ENCODE measurements around the gene XPNPEP2. TPM values are rescaled to one million over a fixed set of nuclear protein-coding genes. Genes with fewer than 3 reads are reported as not detected.

XPNPEP2 gene
- total and polyA plus RNA-seq, 8 donors, result 2.6 to 11.0 (median 7.1) TPM

DNA sequence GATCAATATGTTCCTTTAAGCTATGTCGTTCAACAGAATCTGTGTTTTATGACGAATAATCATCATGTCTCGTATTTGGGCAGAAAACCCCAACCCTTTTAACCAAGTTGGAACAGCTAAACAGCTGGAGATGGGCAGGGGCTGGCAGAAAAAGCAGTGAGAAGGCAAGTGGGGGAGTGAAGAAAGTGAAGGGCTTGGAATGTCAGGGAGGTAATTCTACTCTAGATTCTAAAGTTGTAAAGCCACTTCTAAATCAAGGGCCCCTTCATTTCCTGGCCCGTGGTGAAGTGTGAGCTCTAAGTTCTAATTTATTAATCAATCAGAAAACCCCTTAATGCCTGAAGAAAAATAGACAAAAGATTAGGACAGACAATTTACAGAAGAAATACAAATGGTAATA is 61.4 kb downstream of the XPNPEP2 start:
- no peak for TF ChIP-seq CTCF (IDR thresholded peaks at IDR 0.05)
- Histone ChIP-seq H3K36me3 (peaks cover 0 to 35% of the 10 kb centered on the region in 2 donors), H3K4me1 (no peaks in the 10 kb centered on the region), H3K27ac (no peak overlapping the region), H3K9me3 (no peaks in the 10 kb centered on the region), H3K4me3 (no peak overlapping the region), H3K27me3 (no peaks in the 10 kb centered on the region)
- ATAC-seq, result no peak
- no peak for DNase-seq
- intact Hi-C loops (cut with DNase I), result no loop called here

GRCh38 chrX:129802863-129803262 is 64.1 kb downstream of the XPNPEP2 start:
- Histone ChIP-seq H3K27me3 (no peaks in the 10 kb centered on the region), H3K9me3 (no peaks in the 10 kb centered on the region), H3K36me3 (peaks cover 0 to 26% of the 10 kb centered on the region in 2 donors), H3K27ac (no peak overlapping the region), H3K4me1 (peaks cover 0 to 5% of the 10 kb centered on the region in 2 donors), H3K4me3 (no peak overlapping the region)
- ATAC-seq (no peak), DNase-seq (no peak)
- TF ChIP-seq CTCF (IDR thresholded peaks at IDR 0.05), result no peak
- intact Hi-C loops (cut with DNase I), result no loop called here

- H3K9me3 ChIP-seq, result no peaks in the 10 kb centered on the region
- intact Hi-C loops (cut with DNase I), result no loop called here
- H3K27ac ChIP-seq, result no peak overlapping the region
- H3K4me3 ChIP-seq, result no peak overlapping the region
- H3K4me1 ChIP-seq, result peaks cover 0 to 17% of the 10 kb centered on the region in 2 donors
- ATAC-seq, result no peak
- peaks cover 0 to 17% of the 10 kb centered on the region in 2 donors for H3K36me3 ChIP-seq
- TF ChIP-seq CTCF (IDR thresholded peaks at IDR 0.05), result no peak
- no peaks in the 10 kb centered on the region for H3K27me3 ChIP-seq
- DNase-seq, result no peak
These were observed 66.0 kb downstream of the XPNPEP2 start for GRCh38 chrX:129804806-129805205.

DNA sequence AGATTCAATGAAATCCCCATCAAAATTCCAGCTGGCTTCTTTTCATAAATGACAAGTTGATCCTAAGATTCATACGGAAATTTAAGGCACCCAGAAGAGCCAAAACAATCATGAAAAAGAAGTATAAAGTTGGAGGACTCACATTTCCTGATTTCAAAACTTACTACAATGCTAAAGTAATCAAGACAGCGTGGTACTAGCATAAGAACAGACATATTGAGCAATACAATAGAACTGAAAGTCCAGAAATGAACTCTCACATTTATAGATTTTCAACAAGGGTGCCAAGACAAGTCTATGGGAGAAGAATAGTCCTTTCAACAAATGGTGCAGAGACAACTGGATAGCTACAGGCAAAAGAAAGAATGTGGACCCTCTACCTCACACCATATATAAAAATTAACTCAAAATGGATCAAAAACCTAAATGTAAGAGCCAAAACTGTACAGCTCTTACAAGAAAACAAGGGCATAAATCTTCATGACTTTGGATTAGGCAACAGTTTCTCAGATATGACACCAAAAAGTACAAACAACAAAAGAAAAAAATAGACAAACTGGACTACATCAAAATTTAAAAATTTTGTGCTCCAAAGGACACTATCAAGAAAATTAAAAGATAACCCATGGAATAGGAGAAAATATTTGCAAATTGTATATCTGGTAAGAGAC is 69.5 kb downstream of the XPNPEP2 start:
- intact Hi-C loops (cut with DNase I), result no loop called here
- DNase-seq, result no peak
- peak overlapping the region in 1 of 2 donors; percentile 64 for H3K27ac ChIP-seq
- peaks cover 0 to 17% of the 10 kb centered on the region in 2 donors for H3K4me1 ChIP-seq
- H3K36me3 ChIP-seq, result peaks cover 0 to 32% of the 10 kb centered on the region in 2 donors
- no peaks in the 10 kb centered on the region for H3K9me3 ChIP-seq
- H3K27me3 ChIP-seq, result no peaks in the 10 kb centered on the region
- H3K4me3 ChIP-seq, result no peak overlapping the region
- peak; percentile 57 for ATAC-seq
- TF ChIP-seq CTCF (IDR thresholded peaks at IDR 0.05), result no peak

DNA sequence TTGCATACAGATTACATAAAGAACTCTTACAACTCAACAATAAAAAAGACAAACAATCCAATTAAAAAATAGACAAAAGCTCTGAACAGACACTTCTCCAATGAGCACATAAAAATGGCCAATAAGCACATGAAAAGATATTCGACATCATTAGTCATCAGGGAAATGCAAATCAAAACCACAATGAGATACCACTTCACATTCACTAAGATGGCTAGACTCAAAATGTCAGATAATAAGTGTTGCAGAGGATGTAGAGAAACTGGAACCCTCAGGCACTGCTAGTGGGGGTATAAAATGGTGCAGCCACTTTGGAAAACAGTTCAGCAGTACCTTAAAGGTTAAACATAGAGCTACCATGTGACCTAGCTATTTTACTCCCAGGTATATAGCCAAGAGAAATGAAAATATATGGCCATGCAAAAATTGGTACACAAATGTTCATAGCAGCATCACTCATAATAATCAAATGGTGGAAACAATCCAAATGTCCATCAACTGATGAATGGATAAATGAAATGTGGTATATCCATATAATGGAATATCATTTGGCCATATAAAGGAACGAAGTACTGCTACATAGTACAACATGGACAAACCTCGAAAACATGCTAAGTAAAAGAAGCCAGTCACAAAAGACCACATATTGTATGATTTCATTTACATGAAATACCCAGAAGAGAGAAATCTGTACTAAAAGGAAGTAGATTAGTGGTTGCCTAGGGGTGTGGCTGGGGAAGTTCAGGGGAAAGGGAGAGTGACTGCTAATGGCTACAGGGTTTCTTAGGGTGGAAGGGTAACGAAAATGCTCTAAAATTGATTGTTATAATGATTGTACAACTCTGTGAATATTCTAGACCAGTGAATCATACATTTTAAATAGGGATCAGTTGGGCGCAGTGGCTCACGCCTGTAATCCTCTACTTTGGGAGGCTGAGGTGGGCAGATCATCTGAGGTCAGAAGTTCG is 70.3 kb downstream of the XPNPEP2 start:
- intact Hi-C loops (cut with DNase I), result no loop called here
- ATAC-seq (peak; percentile 28), DNase-seq (no peak)
- Histone ChIP-seq H3K4me3 (no peak overlapping the region), H3K9me3 (no peaks in the 10 kb centered on the region), H3K4me1 (peaks cover 0 to 17% of the 10 kb centered on the region in 2 donors), H3K27ac (peak overlapping the region in 1 of 2 donors; percentile 64), H3K27me3 (no peaks in the 10 kb centered on the region), H3K36me3 (peaks cover 0 to 34% of the 10 kb centered on the region in 2 donors)
- TF ChIP-seq CTCF (IDR thresholded peaks at IDR 0.05), result no peak
